D721Med (cell line): ENCODE measurements around the gene RBKS.

Experiments
- DNase-seq: peaks from one replicate; pipeline ENCODE4 v3.0.0; 2011; ENCODE audit warnings: low spot score; ENCODE audit not compliant: insufficient read length
- FAIRE-seq: peaks from 2 replicates; lab custom pipeline; 2011; peaks lifted over from hg19 to GRCh38; lab: Jason Lieb, UNC
- CTCF ChIP-seq: IDR thresholded peaks from 2 replicates; pipeline ENCODE4 v1.5.1; 2012; ENCODE audit warnings: mild to moderate bottlenecking, control low read depth; ENCODE audit not compliant: insufficient read depth; ENCODE audit errors: missing control alignments

Gene RBKS

DNA sequence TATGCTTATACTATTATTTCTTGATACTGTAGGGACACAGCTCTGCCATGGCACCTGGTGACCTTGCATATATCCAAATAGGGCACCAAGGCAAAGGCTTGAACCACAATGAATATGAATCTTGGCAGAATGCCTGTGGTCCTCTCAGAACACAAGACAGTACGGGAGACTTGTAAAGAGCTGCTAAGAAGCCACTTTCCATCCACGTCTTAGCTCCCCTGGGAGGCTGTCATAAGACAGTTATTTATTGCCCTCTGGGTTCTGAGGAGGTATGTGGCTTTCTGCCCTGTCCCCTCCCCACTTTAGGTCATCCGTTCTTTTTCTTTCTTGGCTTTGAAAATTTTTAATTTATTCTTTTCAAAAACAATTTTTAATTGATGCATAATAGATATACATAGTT is 148.5 kb downstream of the RBKS start:
- TF ChIP-seq CTCF, result no peak
- no peak for FAIRE-seq
- no peak for DNase-seq

- DNase-seq (no peak), FAIRE-seq (no peak)
These were observed 151.2 kb downstream of the RBKS start for GRCh38 chr2:27739058-27739373.

DNA sequence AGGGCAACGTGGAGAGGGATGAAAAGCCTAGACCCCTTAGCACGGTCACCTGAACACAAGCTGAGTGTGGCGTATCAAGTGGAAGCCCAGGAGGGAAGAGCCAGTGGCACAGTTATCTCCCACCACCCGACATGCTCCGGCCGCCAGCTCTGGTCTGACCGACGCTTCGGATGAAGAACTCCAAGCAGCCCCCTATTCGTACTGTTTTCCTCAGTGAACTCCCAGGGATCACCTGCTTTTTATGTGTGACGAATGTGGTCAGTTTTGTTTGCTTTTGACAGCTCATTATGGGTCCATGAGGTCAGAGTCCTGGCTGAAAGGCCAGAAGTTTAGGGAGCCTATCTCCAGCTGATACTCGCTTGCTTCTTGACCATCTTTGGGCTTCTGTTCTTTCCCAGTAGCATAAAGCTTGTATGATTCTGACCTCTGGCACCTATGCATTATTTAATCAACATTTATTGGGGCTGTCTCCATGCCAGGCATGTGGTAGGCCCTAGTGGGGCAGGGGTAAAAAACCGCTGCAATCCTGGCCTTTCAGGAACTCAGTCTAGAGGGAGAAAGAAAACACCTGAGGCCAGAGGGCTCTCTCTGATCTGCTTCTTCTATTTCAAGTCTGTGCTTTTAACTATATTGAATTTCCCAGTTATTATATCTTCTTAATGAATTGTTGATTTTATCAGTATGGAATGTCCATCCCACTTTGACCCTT is 151.7 kb downstream of the RBKS start:
- no peak for DNase-seq
- no peak for FAIRE-seq
- TF ChIP-seq CTCF, result no peak

More at GRCh38 chr2:27739058-27739373, 151.2 kb downstream of the RBKS start:
- no peak for TF ChIP-seq CTCF

GRCh38 chr2:27737676-27738348 is 152.4 kb downstream of the RBKS start:
- no peak for TF ChIP-seq CTCF
- FAIRE-seq (no peak), DNase-seq (no peak)

- no peak for FAIRE-seq
- no peak for TF ChIP-seq CTCF
- DNase-seq, result no peak
These were observed 153.3 kb downstream of the RBKS start for GRCh38 chr2:27736890-27737204.

GRCh38 chr2:27736031-27736889 is 153.9 kb downstream of the RBKS start:
- TF ChIP-seq CTCF, result no peak
- DNase-seq (no peak), FAIRE-seq (no peak)
